Germinal center (tissue), 1 donor: ENCODE measurements around the gene PRKCZ.
A peak's percentile ranks its signal among the peaks of the same experiment; 100 is the strongest.

ENCODE experiments used
- DNase-seq: peaks from one replicate; pipeline ENCODE4 v3.0.0; 2012; ENCODE audit warnings: mixed read lengths, low spot score

Gene PRKCZ

GRCh38 chr1:2179283-2180013 lies 129.2 kb downstream of the PRKCZ start:
- DNase-seq = no peak

DNA sequence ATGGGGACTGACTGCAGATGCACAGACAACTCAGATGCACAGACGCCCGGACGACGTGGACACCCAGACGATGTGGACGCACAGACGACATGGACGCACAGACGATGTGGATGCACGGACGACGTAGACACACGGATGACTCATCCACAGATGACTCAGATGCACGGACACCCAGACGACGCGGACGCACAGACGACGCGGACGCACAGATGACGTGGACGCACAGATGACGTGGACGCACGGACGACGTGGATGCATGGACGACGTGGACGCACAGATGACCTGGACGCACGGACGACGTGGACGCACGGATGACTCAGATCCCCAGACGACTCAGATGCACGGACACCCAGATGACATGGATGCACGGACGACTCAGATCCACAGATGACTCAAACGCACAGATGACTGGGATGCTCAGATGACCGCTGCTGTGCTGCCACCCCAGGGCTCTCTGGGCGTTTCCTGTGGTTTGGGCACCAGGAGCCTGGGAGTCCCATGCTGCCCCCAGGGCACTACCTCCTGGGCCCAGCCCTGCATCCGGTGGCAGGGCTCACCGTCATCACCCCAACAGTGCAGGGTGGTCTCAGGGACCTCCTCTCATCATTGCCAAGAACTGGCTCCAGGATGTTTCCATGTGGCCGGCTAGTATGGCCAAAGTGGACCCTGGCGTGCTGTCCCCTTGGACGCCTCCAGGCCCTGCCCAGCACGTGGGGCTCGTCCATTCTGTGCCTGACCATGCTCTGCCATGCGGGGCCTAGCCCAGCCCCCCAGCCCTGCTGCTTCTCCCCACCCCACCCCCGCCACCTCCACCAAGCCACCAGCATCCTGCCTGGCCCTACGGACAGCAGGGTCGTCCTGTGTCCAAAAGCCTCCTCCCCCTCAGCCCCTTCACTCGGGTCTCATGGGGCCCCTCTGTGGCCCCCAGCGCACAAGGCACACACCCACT lies 130.4 kb downstream of the PRKCZ start:
- DNase-seq = no peak

GRCh38 chr1:2181271-2181670 lies 131.1 kb downstream of the PRKCZ start:
- DNase-seq = no peak

GRCh38 chr1:2181752-2182151 lies 131.5 kb downstream of the PRKCZ start:
- no peak for DNase-seq

GRCh38 chr1:2182376-2182775 lies 132.2 kb downstream of the PRKCZ start:
- DNase-seq = no peak

DNA sequence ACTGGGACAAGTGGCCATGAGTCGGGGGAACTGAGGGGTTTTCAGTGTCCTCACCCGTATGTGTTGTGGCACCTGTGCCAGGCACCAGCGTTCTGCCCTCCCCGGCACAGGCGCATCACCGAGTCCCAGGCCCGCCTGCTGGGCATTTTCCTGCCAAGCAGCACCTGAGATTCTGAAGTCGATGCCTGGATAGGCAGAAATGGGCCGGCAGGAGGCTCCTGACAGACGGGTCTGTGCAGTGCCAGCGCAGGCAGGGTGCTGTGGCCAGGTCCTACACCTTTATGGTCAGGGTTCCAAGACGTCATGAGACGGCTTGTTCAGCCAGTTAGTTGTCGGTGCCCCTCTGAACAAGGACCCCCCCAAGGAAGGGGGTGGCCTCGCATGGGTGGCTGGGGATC lies 133.7 kb downstream of the PRKCZ start:
- DNase-seq = no peak

- DNase-seq = no peak
These were observed 134.3 kb downstream of the PRKCZ start for GRCh38 chr1:2184531-2184930.

DNA sequence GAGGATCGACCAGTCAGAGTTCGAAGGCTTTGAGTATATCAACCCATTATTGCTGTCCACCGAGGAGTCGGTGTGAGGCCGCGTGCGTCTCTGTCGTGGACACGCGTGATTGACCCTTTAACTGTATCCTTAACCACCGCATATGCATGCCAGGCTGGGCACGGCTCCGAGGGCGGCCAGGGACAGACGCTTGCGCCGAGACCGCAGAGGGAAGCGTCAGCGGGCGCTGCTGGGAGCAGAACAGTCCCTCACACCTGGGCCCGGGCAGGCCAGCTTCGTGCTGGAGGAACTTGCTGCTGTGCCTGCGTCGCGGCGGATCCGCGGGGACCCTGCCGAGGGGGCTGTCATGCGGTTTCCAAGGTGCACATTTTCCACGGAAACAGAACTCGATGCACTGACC lies 134.7 kb downstream of the PRKCZ start:
- DNase-seq = no peak

GRCh38 chr1:2185880-2186855 lies 136.0 kb downstream of the PRKCZ start:
- DNase-seq = no peak

DNA sequence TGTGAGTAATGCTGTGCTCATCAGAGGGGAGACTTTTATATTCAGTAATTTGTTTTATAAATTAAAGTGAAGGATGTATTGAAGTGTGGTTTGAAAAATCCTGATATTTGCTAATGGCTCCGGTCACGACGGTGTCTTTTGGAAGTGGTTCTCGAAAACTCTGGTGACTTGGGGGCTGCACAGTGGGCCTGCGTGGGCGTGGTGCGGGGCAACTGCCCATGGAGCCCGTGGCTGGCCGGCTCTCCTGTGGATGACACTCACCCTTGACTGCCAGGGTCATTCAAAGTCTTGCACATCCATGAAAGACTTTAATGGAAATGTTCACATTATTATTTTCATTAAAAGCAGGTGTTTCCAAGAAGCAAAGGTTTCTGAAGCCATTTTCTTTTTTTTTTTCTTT lies 136.7 kb downstream of the PRKCZ start:
- DNase-seq = no peak

- no peak for DNase-seq
These were observed 137.4 kb downstream of the PRKCZ start for GRCh38 chr1:2187619-2188018.

DNA sequence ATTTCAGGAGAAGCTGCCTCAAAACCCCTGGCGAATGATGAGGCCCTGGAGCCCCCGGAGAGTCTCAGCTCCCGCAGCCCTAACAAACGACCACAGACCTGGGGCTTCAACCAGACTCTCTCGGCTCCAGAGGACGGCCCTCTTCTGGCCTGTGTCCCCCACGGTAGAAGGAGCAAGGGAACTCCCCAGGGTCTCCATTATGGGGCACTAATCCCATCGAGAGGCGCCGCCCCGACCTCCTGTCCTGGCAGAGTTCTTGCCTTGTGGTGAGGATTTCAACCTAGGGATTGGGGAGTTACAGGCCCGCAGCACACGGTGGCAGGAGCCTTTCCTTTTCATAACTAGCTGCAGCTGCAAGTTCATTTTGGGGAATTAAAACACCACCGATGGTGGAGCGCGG lies 138.1 kb downstream of the PRKCZ start:
- no peak for DNase-seq

- peak; percentile 86 for DNase-seq
These were observed 139.5 kb downstream of the PRKCZ start for GRCh38 chr1:2189459-2190425.

DNA sequence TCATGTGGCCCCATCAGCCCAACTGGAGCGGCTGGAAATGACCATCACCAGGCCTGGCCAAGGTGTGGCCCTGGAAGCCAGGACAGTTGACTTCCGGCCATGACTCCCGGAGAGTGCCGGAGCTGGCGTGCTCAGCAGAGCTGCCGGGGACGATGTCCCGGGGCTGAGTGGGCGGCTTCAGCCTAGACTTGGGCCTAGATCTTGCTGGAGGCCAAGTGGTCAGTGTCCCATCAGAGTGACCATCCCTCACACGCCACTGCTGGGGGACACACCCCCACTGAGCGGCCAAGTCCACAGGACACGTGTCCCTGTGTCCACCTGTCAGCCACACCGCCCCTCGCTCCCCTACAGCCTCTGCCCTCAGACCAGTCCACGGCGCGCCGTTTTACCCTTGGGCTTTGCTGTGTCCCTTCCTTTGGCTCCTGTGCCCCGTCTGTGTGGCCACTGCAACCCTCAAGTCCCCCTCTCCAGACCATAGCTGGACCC lies 140.3 kb downstream of the PRKCZ start:
- no peak for DNase-seq

- no peak for DNase-seq
These were observed 142.1 kb downstream of the PRKCZ start for GRCh38 chr1:2192031-2192995.

DNA sequence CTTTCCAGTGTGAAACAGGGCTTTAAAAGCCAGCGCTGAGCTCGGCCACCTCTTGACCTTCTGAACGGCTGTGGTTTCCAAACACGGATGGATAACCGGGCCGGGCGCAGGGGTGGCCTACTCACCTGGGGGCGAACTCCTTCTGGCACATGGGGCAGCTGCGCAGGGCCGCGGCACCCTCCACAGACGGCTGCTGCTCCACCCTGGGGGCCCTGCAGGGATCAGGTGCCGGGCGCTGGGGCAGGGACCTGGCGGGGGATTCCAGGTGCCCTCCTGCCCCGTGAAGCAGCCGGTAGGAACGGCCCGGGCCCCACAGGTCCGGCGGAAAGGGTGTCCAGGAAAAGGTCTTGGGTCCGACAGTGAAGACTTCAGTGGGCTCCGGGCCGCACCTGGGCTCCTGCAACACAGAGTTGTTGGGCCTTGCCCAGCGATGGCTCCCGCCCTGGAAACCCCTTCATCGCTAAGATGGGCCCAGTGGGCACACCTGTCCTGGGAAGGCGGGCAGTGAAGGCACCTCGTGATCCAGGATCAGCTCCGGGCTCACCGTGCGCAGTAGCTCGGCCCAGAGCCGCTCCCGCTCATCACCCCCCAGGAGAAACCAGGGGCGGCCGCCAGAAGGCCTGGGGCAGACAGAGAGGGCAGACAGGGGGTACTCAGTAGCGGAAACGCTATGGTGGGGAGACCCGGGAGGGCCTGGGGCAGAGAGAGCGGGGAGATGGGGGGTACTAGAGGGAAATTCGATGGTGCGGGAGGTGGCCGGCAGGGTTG lies 143.5 kb downstream of the PRKCZ start:
- DNase-seq = no peak

GRCh38 chr1:2194319-2194897 lies 144.2 kb downstream of the PRKCZ start, which contains the start of gene FAAP20:
Gene FAAP20 (minus strand): TSS chr1:2194772. CDS start chr1:2194749, 23 bp downstream.
- DNase-seq = peak; percentile 84
